GM18508 (cell line): ENCODE data around the gene TPCN2.

Experiments used
- ATAC-seq: cut with Tn5 transposase; IDR thresholded peaks from one replicate; pipeline ENCODE4 v1.9.1; 2021; ENCODE audit warnings: moderate number of reproducible peaks; ENCODE audit not compliant: insufficient read depth, unreplicated experiment

Gene TPCN2

DNA sequence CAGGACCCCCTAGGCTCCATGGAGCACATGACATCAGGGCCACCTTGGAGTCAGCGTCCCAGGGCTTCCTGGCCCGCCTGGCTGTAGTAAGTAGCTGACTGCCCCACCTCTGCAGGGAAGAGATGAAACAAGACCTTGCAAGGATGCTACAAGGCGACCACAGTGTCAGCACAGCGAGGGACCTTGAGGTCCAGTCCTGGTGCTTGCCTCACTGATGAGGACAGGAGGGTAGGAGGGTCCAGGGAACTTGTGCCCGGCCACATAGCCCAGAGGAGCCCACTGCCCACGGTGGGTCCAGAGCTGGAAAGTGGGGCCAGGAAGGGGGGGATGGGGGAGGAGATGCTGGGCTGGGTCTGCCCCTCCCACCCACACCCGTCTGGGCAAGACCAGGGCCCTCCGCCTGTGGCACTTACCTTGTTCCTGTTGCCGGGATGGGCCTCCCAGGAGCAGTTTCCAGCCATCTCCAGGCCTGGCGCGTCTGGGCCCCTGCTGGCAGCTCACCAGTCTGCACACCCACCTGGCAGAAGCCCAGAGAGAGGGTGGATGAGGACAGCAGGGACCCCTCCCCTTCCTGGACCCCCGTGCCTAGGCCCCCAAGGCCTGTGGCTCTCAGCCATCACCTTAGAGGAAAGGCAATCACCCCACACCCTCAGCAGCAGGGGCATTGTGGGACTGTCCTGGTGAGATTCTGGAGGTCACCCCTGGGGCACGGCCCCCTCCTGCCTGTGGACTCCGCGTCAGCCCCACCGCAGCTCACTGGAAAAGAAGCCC lies 39.1 kb upstream of the TPCN2 start:
- ATAC-seq: no peak

DNA sequence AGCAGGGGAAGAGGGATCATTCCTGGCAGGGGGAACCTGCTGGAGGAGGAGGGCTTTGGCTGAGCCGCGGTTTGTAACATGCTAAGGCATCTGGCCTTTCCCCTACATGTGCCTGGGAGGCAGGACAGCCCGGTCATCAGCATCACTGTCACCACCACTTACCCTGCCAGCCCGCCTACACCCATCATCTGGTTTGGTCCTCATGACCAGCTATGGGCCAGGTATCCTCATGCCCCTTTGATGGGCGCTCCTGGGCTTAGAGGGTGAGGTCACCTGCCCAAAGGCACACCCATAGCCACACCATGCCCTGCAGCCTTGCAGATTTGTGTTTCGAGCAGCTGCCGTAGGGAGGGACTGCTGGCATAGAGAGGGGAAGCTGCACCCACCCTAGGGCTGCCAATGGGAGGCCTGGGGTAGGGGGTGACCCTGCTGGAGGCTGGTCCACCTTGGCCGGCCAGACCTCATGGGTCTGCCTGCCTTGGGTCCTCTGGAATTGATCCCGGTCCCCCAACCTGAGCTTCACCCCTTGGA lies 38.3 kb upstream of the TPCN2 start:
- ATAC-seq: no peak

DNA sequence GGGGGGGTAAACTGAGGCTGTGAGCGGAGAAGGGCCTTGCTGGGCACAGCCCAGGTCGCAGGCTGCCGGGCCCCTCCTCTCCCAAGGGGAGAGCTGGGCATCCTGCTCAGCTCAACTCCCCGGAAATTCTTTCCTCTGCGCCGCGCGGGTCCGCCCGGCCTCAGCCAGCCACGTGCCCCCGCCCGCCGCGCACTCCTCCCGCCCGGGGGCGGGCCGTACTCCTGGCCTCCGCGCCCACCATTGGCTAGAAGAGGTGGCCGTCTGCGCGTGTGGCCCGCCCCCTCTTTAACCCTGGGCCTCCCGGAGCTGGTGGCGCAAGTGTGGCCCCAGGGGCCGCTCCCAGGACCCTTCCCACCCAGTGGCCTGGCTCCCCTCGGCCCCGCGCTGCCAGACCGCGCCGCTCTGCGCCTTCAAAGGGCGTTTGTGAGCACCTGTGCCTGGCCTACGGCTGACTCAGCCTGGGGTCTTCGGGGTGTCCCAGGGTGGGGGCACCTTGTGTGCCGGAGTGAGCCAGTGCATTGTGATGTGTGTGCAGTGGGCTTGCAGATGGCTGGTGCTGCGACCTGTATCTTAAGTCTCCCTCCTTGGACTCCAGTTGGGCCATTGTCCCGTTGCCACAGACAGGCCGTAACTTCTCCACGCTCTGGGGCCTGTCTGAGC lies 37.6 kb upstream of the TPCN2 start:
- no peak for ATAC-seq

DNA sequence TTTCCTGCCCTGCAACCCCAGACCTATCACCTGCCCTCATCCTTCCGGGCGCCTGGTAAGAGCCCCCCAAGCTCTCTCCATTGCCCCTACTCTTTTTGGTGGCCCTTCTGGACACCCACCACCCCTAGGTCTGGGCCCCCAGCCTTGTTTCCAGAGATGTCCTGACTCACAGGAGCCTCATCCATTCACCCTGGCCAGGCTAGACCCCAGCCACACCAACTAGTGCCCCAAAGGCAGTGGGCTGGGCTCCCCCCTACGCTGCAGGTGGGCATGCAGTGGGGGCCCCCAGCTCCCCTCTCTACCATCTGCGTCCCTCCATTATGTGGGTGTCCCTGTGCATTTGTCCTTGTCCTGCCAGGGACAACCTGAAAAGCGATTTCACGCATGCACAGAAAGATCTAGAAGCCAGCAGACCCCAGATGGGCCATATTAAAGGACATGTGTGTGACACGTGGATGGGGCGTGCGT lies 37.1 kb upstream of the TPCN2 start:
- ATAC-seq: no peak

DNA sequence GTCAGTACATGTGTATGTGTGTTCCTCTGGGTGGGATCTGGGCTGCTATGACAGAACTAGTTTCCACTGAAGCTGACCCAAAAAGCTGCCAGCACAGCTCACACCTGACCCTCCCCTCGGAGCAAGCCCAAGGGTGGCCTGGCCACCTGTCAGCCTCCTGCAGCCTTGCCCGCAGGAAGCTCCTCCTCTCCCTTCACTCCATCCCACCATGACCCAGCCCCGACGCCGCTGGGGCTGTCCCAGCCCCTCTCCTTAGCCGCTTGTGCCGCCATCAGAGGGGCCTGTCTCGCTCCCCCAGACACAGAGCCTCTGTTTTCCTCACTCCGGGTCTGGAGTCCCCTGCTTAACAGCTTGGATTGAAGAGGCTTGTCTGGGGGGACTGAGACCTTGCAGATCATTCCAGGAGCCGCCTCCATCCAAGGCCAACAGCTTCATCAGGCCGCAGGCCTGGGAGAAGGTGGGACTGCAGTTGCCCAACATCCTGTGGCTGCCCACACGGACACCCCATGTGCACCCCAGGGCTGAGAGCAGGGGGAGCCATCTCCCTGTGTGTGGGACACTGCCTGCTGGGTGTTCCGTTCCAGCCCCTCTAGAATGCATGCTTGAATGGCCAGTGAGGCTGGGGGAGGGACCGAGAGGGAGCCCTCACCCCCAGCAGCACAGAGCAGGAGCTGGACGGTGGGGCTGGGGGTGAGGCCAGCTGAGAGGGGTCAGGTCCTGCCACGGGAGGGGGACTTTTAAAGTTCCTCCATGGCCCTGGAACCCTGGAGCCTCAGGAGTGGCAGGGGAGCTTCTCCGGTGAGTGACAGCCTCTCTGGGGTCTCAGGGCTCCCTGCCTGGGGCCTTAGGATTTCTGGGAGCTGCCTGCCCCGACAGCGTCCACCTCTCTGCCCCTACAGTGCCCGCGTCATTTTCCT lies 36.4 kb upstream of the TPCN2 start:
- no peak for ATAC-seq

DNA sequence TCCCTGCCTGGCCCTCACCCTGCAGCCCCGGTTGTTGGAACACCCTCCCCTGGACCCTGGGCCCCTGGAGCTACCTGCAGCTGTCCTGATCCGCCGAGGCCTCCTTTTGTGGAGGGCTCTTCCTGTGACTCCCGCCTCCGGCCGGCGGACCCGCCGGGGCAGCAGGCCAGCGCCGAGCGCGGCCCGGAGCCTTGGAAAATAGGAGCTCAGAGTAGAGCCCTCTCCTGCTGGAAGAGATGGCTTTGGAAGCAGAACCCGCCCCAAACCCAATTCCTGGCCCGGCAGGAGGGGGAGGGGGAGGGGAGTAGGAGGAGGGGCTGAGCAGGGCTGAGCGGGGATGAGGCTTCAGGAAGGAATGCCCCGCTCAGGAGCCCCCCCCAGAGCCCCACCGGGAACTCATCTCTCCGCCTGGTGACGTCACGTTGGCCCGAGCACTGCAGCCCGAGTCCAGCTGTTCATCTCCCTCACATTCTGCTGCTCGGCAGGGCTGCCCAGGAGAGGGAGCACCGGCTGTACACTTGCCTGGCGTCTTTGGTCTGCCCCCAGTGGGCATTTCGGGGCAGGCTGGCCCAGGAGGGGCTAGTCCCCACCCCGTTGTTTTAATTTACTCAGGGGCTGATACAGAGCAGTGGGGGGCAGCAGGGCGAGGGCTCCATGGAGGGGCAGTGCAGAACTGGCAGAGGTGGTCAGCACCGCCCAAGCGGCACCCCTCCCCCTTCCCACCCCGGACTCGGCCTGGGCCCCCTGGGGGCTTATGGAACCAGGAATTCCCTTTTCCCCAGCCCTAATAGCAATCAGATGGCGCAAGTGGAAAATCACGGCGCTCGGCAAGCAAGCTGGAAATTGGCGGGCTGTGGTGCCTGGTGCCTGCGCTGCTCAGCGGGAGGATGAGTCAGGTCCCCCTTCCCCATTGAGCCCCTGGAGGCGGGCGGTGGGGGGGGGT lies 35.5 kb upstream of the TPCN2 start, which contains the start of gene MRGPRF:
MRGPRF (minus strand) TSS at position 238 of the 943 bp plus-strand sequence. CDS start 3,345 bp downstream, outside the sequence.
- ATAC-seq: no peak

DNA sequence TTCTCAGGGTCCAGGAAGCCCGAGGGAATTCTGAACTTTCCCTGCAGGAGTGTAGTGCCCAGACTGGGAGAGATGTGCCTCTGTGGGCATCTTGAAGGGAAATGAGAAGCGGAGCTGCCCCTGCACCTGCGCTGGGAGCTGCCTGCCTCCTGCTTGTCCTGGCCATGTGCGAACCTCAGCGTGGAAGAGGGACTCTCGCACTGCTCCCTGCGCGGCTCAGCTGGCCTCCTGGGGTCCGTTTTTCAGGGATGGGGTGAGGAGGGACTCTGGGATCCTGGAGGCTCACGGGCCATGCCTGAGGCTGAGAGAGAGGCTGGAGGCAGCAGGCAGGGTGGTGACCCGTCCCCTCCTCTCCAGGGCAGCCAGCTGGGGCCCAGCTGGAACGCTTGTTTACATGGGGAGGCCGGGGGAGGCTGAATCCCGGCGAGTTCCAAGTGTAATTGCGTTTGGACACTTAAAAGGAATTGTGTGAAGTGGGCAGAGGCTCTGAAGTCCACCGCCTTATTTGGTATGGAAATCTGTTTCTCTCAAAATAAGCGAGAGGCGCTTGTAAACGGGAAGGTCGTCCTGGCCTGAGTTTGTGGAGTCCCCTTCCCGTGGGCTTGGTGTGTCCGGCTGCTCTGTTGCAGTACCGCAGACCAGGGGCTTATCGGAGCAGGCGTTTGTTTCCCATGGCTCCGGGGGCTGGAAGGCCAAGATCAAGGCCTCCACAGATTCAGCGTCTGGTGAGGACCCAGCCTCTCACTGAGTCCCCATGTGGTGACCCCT lies 34.5 kb upstream of the TPCN2 start:
- ATAC-seq: no peak

DNA sequence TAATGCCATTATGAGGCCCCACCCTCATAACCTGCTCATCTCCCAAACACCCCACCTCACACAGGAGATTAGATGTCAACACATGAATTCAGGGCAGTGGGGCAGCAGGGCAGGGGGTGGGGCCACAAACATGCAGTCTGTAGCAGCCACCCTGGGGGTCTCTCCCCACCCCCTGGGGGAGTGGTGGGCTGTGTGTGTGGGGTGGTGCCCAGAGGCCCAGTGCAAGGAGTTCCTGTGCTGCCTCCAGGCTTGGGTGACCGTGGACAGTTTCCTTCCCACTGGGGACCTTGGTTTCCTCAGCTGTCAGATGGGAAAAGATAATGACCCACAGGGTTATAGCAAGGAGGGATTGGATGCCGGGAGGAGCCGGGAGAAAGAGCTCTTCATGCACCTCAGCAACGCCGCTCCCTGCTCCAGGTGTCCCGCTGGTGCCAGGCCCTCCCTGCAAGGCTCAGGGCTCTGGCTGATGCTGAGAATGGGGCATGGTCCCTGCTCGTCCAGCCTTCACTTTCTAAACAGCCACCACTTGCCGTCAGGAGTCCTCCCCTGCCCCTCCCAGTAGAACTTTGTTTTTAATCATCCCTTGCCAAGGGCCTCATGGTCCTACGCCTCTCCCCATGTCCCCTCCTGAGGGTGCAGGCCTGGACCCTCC lies 33.7 kb upstream of the TPCN2 start:
- no peak for ATAC-seq

DNA sequence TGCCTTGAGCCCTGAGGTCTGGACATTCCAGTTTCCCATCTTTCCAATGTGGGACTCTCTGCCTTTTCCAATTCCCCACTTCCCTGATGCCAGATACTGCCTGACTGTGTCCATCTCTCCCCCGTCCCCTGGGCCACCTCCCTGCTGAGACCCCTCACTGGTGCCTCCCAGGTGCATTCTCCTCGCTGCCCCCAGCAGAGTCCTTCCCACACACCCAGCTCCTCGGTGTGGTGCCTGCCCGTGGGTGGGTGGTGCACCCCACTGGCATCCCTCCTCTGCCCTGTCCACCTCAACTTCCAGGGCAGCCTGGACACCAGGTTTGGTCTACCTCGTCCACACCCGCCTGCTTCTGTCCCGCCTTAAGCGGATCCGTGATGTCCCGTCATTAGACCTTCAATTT lies 30.8 kb upstream of the TPCN2 start:
- ATAC-seq: no peak

DNA sequence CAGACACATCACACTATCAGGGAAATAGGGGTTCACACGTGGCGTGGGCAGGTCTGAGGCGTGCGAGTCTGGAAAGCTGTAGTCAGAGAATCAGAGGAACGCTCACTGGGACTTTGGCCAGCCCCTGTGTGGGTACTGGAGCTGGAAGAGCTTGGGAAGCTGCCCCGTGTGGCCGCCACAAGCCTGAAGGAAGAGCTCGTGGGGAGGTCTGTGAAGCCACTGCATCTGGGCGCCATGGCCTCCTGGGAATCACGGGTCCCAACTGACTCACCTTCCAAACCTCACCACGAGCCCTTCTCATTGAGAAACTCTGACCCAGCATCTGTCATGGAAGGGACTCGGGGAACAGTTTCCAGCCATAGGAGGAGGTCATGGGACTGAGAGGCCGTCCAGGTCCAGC lies 29.8 kb upstream of the TPCN2 start:
- ATAC-seq: no peak

DNA sequence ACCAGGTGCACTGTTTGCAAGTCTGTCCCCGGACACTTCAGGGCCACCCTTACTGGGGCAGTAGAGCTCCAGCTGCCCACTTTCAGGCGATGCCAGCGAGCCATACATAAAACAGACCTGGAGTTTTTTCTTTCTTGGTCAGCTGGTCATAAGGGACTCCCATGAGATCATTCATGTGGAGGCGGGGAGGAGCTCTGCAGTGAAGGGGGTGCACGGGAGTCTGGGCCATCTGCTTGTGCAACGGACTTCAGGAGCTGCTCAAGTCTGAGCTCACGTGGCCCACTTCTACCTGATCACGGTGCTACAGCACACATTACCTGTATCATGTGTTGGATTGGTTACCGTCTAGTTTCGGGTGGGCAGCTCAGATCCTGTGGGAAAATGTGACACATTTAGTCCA lies 26.5 kb upstream of the TPCN2 start:
- ATAC-seq: no peak

DNA sequence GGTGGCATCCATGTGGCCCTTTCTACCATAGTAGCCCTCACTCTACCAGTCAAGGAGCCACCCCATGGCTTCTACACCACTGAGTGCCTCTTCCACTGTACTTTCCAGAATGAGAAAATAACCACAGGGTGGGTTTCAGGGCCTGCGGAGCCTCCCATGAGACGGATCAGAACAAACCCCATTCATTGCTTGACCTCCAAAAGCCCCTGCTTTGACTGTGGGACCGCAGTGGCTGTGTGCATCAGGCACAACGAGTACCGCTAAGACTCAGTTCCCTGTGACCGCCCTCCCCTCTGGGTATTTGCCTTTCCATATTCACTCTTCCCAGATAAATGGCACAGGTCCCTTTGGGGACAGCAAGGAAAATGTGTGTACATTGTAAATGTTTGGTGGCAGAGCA lies 24.2 kb upstream of the TPCN2 start:
- ATAC-seq: no peak

DNA sequence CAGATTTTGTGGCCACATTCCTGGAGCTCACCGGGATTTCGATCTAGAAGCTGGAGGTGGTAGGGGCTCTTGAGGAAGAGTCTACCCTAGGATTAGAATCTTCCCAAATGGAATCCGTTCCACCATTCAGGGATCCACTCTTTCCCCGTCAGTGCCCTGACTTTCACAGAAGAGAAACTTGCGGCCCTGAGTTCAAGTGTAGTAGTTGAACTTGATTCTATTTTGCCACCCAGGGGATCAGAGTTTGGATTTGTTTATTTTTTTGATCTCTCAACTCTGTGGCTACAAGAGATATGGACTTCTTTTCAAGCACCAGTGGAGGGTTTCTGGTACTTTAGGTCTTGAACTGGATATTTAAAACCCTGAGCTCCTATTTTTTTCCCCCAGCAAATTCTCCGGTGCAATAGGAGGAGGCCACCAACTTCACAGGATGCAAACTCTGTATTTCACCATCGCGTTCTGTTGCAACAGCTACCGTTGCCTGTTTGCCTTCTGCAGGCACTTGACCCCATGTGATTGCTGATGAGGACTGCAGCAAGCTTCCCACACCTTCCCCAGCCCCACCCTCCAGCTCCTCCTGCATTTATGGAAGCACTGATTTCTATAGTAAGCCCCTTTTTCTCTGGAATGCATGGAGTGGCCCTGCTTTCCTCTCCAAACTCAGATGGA lies 20.9 kb upstream of the TPCN2 start:
- ATAC-seq: no peak

DNA sequence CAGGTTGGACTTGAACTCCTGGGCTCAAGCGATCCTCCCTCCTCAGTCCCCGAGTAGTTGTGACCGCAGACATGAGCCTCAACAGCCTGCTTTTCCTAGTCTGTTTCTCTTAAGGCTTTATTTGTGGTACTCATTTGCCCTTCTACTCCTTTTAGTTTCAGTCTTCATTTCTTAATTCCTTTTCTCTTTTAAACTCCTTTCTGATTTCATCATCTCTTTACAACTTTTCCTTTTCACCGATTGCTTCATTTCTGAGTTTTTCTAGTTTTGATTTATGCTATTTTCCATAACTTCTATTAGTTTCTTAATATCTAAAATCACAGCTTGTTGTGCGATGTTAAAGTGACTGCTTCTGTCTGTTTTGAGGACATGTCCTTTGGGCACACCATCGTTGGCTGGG lies 18.4 kb upstream of the TPCN2 start:
- no peak for ATAC-seq

DNA sequence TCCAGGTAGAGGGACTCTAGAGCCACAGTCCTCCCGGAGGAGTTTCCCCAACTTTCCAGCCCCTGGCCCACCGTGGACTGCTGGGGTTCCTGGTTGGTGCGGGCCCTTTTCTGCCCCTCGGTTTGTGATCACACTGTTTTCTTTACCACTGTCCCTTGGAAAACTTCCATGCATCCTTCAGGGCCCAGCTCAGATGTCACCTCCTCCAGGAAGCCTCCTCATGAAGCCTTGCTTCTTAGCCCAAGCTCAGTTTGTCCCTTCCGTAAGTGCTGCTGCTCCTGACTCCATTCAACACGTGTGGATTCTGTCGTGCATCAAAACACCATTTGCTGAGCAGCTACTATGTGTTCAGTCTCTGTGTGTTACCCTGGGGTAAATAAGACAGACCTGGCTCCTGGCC lies 15.9 kb upstream of the TPCN2 start:
- ATAC-seq: no peak

DNA sequence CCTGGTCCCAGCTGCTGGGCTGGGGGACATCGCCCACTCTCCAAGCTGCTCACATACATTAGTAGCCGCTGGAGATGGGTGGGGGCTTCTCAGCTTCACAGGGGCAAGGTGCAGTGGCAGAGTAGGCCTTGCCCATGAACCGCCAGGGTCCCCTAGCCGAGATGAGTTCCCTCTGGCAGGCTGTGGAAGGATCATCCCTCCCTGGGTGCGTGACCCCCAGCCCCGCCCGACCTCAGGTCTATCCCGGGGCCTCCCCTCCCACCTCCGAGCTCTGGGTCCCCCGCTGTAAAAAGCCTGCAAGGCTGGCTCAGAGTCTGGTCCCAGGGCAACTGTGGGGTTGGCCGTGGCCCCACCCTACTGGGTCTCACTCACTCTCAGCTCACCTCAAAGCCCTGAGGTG lies 15.3 kb upstream of the TPCN2 start:
- ATAC-seq: no peak

DNA sequence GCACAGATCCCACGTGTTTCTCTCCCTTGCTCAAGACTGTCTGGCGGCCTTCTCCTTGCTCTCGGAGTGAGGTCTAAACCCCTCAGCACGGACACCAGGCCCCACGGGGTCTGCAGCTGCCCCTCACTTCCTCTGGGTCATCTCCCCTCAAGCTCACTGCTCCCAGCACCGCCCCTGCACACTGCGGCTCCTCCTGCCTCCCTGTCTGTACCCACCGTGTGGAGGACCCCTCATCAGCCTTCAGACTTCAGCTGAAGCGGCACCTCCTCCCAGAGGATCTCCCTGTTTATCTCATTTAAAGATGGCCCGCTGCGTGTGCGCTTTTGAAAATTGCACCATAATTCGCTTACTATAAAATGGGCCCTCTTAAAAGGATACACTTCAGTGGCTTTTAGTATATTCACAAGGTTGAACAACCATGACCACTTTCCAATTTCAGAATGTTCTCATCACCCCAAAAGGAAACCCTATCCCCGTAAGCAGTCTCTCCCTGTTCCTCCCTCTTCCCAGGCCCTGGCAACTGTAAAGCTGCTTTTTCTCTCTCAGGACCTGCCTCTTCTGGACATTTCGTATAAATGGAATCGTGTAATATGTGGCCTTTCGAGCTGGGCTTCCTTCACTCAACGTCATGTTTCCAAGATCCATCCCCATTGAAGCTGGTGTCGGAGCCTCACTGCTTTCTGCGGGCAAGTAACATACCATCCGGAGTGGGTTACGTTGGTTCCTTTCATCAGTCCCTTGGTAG lies 14.4 kb upstream of the TPCN2 start:
- no peak for ATAC-seq
